K562 (cell line): ENCODE measurements around the gene ERBB4. TPM values are rescaled to one million over a fixed set of nuclear protein-coding genes. Genes with fewer than 3 reads are reported as not detected.

Experiments used
- ATAC-seq: fragments of 200-7000 bp; cut with Tn5 transposase; 3 replicates; pipeline ENCODE4 v1.9.1; 2020; ENCODE audit warnings: moderate library complexity
- BruUV-seq: library from RNA; stranded (reverse); fragments of 400-500 nt; replicated peaks from 2 replicates; lab custom pipeline; 2021; lab: Mats Ljungman, UMichigan
- CTCF ChIA-PET: fragments of 300-600 bp; formaldehyde crosslinking; extraction: SDS; loops from one replicate; lab custom pipeline; 2021; ENCODE audit warnings: low intra/inter-chr PET ratio; lab: Yijun Ruan, JAX
- POLR2A ChIA-PET: fragments of 300-600, 350-650 bp; sonication (Branson Sonifier 250); formaldehyde crosslinking; extraction: SDS; loops from one replicate; lab custom pipeline; 2021; ENCODE audit warnings: antibody characterized with exemption, inconsistent platforms; lab: Yijun Ruan, JAX
- DNase-seq, 4 experiments: peaks; one replicate each; pipeline versions ENCODE4 v3.0.0 to v3.0.0-alpha.2; 2011 to 2018; ENCODE audit warnings: low spot score in 3 of 4, mixed read lengths in 3 of 4; ENCODE audit errors: extremely low read depth in 1 of 4
- FAIRE-seq: peaks from 2 replicates; lab custom pipeline; 2011; peaks lifted over from hg19 to GRCh38; lab: Jason Lieb, UNC
- H2AFZ ChIP-seq: 2 replicates; pipeline ENCODE4 v1.6.0; 2011; ENCODE audit warnings: low read depth, low read length, control low read depth, inconsistent platforms
- H3K27ac ChIP-seq: fragments of 200-600 bp; 3 replicates; pipeline ENCODE4 v1.8.0; 2011; ENCODE audit warnings: low read depth, mild to moderate bottlenecking, control low read depth, inconsistent platforms, low read length, moderate library complexity, mixed read lengths; ENCODE audit errors: extremely low read depth
- H3K27me3 ChIP-seq, 2 experiments: fragments of 300-600 bp in 1 of 2; 2 replicates in 1 of 2; 3 replicates in 1 of 2; pipeline versions ENCODE4 v1.6.0 to v1.8.0; 2011; ENCODE audit warnings: inconsistent platforms in 2 of 2, low read length in 2 of 2, mild to moderate bottlenecking in 1 of 2, mixed read lengths in 1 of 2, moderate library complexity in 1 of 2; ENCODE audit not compliant: control insufficient read depth in 2 of 2, insufficient read depth in 2 of 2
- H3K36me3 ChIP-seq: fragments of 300-600 bp; 3 replicates; pipeline ENCODE4 v1.8.0; 2011; ENCODE audit warnings: mild to moderate bottlenecking, low read length, inconsistent platforms; ENCODE audit not compliant: control insufficient read depth, insufficient read depth
- H3K4me1 ChIP-seq, 2 experiments: fragments of 200-600 bp in 1 of 2; replicated peaks in 1 of 2; 2 replicates in 1 of 2; 3 replicates in 1 of 2; pipeline versions ENCODE4 v1.5.1 to v1.8.0; 2011; ENCODE audit warnings: inconsistent platforms in 2 of 2, low read length in 2 of 2, mild to moderate bottlenecking in 1 of 2, mixed read lengths in 1 of 2, moderate library complexity in 1 of 2; ENCODE audit not compliant: control insufficient read depth in 2 of 2, insufficient read depth in 2 of 2
- H3K4me2 ChIP-seq: 2 replicates; pipeline ENCODE4 v1.6.1; 2011; ENCODE audit warnings: low read length, control low read depth, inconsistent platforms, mixed read lengths; ENCODE audit not compliant: insufficient read depth
- H3K4me3 ChIP-seq: fragments of 200-600 bp; sonication (generic), shearing (Covaris generic); 2 replicates; pipeline ENCODE4 v1.5.1; 2016; ENCODE audit warnings: control low read depth, inconsistent platforms
- H3K79me2 ChIP-seq: fragments of 200-600 bp; 3 replicates; pipeline ENCODE4 v1.8.0; 2011; ENCODE audit warnings: low read length, inconsistent platforms; ENCODE audit not compliant: control insufficient read depth, insufficient read depth
- H3K9ac ChIP-seq, 2 experiments: 2 replicates each; pipeline versions ENCODE4 v1.6.0 to v1.6.1; 2011; ENCODE audit warnings: low read depth in 2 of 2, low read length in 2 of 2, control low read depth in 1 of 2, inconsistent platforms in 1 of 2, mild to moderate bottlenecking in 1 of 2, mixed read lengths in 1 of 2; ENCODE audit not compliant: insufficient read depth in 1 of 2
- H3K9me1 ChIP-seq: one replicate; pipeline ENCODE4 v1.6.0; 2011; ENCODE audit warnings: inconsistent platforms, mild to moderate bottlenecking, low read length, moderate library complexity; ENCODE audit not compliant: control insufficient read depth, insufficient read depth
- H3K9me3 ChIP-seq: replicated peaks from 2 replicates; pipeline ENCODE4 v1.5.1; 2011; ENCODE audit warnings: low read depth, low read length, inconsistent platforms; ENCODE audit not compliant: control insufficient read depth, insufficient read depth
- H4K20me1 ChIP-seq: replicated peaks from 2 replicates; pipeline ENCODE4 v1.6.1; 2011; ENCODE audit warnings: low read length, inconsistent platforms, mixed read lengths; ENCODE audit not compliant: control insufficient read depth, insufficient read depth
- FOXJ2 ChIP-seq: fragments of 200-800 bp; sonication (Bioruptor generic); IDR thresholded peaks from 2 replicates; pipeline ENCODE4 v1.6.1; 2016; ENCODE audit warnings: missing genetic modification characterization, missing compliant biosample characterization
- GABPB2 ChIP-seq: fragments of 250-450 bp; sonication (Bioruptor Pico); conservative IDR thresholded peaks from 2 replicates; pipeline ENCODE4 v1.5.1; 2021; ENCODE audit warnings: mild to moderate bottlenecking
- JUNB ChIP-seq: fragments of 450-650 bp; formaldehyde crosslinking; conservative IDR thresholded peaks from 2 replicates; pipeline ENCODE4 v1.4.0; 2020; ENCODE audit warnings: mild to moderate bottlenecking
- NFIX ChIP-seq: fragments of 250-450 bp; sonication (Bioruptor Pico); IDR thresholded peaks from 2 replicates; pipeline ENCODE4 v1.4.0; 2020; ENCODE audit warnings: low read depth, mild to moderate bottlenecking, moderate library complexity
- OTX1 ChIP-seq: fragments of 450-650 bp; formaldehyde crosslinking; IDR thresholded peaks from 2 replicates; pipeline ENCODE4 v1.4.0; 2022; ENCODE audit warnings: mild to moderate bottlenecking
- PPARD ChIP-seq: fragments of 250-450 bp; sonication (Bioruptor Pico); IDR thresholded peaks from 2 replicates; pipeline ENCODE4 v1.8.0; 2022; ENCODE audit warnings: inconsistent platforms, mild to moderate bottlenecking, moderate library complexity
- ZNF707 ChIP-seq: fragments of 250-450 bp; sonication (Bioruptor Pico); conservative IDR thresholded peaks from 2 replicates; pipeline ENCODE4 v1.8.0; 2022; ENCODE audit warnings: inconsistent platforms, mild to moderate bottlenecking, moderate library complexity
- ZNF766 ChIP-seq: fragments of 200-800 bp; sonication (Bioruptor generic); conservative IDR thresholded peaks from 2 replicates; pipeline ENCODE4 v1.6.1; 2016; ENCODE audit warnings: missing genetic modification characterization, missing compliant biosample characterization
- WGBS: fragments of 100-300 bp; shearing (Covaris generic); methylation state at CpG from one replicate; pipeline ENCODE4 v1.1.6; 2016; ENCODE audit warnings: low coverage, mixed read lengths; ENCODE audit not compliant: insufficient coverage; ENCODE audit errors: missing lambda C conversion rate; 5-methylcytosine and 5-hydroxymethylcytosine counted together
- in situ Hi-C: fragments of 300-500 bp; cut with MboI; formaldehyde crosslinking; loops from 4 replicates; pipeline ENCODE4 v1.15.0; 2018; ENCODE audit warnings: inconsistent platforms, mixed read lengths
- intact Hi-C: fragments of 100-400 bp; cut with micrococcal nuclease; formaldehyde crosslinking; loops from 2 replicates; pipeline ENCODE4 v1.14.2; 2022
- polyA plus RNA-seq, 8 experiments: library from polyadenylated mRNA; depleted of rRNA in 4 of 8; stranded (reverse) in 5 of 8; unstranded in 3 of 8; fragments of >200 nt; fragmentation: Nextera tagmentation in 2 of 8; fragmentation: Illumina TruSeq in 1 of 8; extraction: Ambion mirVana in 2 of 8; extraction: Trizol in 1 of 8; gene quantifications; 2 replicates each; pipeline versions ENCODE4 v1.2.1 to v1.2.3, GENCODE V29; 2011 to 2014; ENCODE audit warnings: inconsistent platforms in 1 of 8, missing spikeins in 1 of 8
- total RNA-seq, 7 experiments: library from RNA; depleted of rRNA in 6 of 7; stranded (reverse); fragments of >200 nt in 6 of 7; fragmentation: Illumina TruSeq in 2 of 7; extraction: Trizol in 2 of 7; gene quantifications; 2 replicates each; pipeline versions ENCODE4 v1.2.1 to v1.2.3, GENCODE V29; 2011 to 2021; ENCODE audit warnings: low replicate concordance in 1 of 7
- TF ChIP-seq, protein P1 (sequence below): fragments of 250-450 bp; sonication (Bioruptor Pico); IDR thresholded peaks from 2 replicates; pipeline ENCODE4 v1.5.0; 2020; ENCODE audit warnings: mild to moderate bottlenecking
- TF ChIP-seq, protein P2 (sequence below): sonication (generic); formaldehyde crosslinking; IDR thresholded peaks from 2 replicates; pipeline ENCODE4 v1.9.0; 2022; ENCODE audit warnings: mild to moderate bottlenecking, missing genetic modification reagents

The ERBB4 gene
- total and polyA plus RNA-seq, 9 of the 15 experiments (the other 6 are each of a cell fraction or from before 2014, with no cell fraction given), result not detected

DNA sequence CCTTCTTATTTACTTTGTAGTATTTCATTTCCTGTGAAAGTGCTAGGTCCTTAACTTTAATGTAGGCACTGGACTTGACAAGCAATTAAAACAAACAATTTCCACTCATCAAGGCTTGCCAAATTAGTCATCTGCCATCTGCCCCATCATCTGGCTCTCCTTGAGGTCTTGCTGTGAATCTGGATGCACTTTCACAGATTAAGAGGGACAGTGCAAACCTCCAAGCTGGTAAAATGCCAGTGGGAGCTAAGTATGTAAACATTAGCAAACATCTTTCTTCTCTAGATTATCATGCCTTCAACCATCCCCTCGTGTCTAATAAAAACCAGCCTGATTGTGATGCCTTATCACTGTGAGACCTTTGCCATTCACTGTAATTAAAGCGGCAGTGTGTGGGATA lies 402.9 kb downstream of the ERBB4 start:
- Histone ChIP-seq H3K4me3 (no peak overlapping the region), H3K36me3 (no peaks in the 10 kb centered on the region), H3K4me1 (no peaks in the 10 kb centered on the region), H3K27ac (no peak overlapping the region), H3K79me2 (no peaks in the 10 kb centered on the region), H3K9ac (no peak overlapping the region), H3K9me1 (no peaks in the 10 kb centered on the region), H4K20me1 (no peaks in the 10 kb centered on the region), H2AFZ (no peak overlapping the region), H3K9me3 (no peaks in the 10 kb centered on the region), H3K27me3 (no peaks in the 10 kb centered on the region), H3K4me2 (no peak overlapping the region)
- FAIRE-seq (no peak), ATAC-seq (no peak), DNase-seq (no peak)
- in situ Hi-C loops, result no loop called here
- CTCF ChIA-PET, result no interaction called here
- intact Hi-C loops, result no loop called here
- POLR2A ChIA-PET, result no interaction called here
- TF ChIP-seq OTX1 (CRISPR knock-in tag) (no peak), ZNF766 (CRISPR knock-in tag) (no peak), JUNB (CRISPR knock-in tag) (no peak), NFIX (CRISPR knock-in tag) (no peak)
- TF ChIP-seq, protein P1, sequence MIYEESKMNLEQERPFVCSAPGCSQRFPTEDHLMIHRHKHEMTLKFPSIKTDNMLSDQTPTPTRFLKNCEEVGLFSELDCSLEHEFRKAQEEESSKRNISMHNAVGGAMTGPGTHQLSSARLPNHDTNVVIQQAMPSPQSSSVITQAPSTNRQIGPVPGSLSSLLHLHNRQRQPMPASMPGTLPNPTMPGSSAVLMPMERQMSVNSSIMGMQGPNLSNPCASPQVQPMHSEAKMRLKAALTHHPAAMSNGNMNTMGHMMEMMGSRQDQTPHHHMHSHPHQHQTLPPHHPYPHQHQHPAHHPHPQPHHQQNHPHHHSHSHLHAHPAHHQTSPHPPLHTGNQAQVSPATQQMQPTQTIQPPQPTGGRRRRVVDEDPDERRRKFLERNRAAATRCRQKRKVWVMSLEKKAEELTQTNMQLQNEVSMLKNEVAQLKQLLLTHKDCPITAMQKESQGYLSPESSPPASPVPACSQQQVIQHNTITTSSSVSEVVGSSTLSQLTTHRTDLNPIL, result no peak
- no TSS peak for BruUV-seq
- 0% methylated on average over 2 of the region's 2 CpGs for WGBS

DNA sequence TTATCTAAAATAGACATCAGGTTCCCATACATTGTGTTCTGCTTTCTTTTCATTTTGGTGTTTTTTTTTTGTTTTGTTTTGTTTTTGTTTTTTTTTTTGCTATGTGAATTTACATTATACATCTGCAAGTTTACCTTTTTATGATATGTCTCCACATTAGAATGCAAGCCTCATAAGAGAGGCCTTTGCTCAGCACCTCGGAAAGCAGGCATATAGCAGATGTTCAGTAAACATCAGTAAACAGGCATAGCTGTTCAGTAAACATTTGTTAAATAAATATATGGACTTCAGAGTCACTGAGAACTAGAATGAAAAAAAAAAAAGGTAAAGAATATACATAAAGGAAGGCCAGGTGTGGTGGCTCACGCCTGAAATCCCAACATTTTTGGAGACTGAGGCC lies 405.3 kb downstream of the ERBB4 start:
- no peaks in the 10 kb centered on the region for H3K9me1 ChIP-seq
- CTCF ChIA-PET, result no interaction called here
- DNase-seq (no peak), ATAC-seq (no peak), FAIRE-seq (no peak)
- H3K27me3 ChIP-seq, result no peaks in the 10 kb centered on the region
- H3K4me2 ChIP-seq, result no peak overlapping the region
- H3K27ac ChIP-seq, result no peak overlapping the region
- POLR2A ChIA-PET, result no interaction called here
- H3K79me2 ChIP-seq, result no peaks in the 10 kb centered on the region
- H3K9ac ChIP-seq, result no peak overlapping the region
- in situ Hi-C loops (no loop called here), intact Hi-C loops (no loop called here)
- H3K9me3 ChIP-seq, result no peaks in the 10 kb centered on the region
- WGBS, result 0% methylated on average over 1 of the region's 2 CpGs
- H2AFZ ChIP-seq, result no peak overlapping the region
- TF ChIP-seq GABPB2 (CRISPR knock-in tag), result no peak
- TF ChIP-seq FOXJ2 (tag), result no peak
- no peak for TF ChIP-seq PPARD (CRISPR knock-in tag)
- no peak for TF ChIP-seq ZNF707 (CRISPR knock-in tag)
- TF ChIP-seq, protein P2, sequence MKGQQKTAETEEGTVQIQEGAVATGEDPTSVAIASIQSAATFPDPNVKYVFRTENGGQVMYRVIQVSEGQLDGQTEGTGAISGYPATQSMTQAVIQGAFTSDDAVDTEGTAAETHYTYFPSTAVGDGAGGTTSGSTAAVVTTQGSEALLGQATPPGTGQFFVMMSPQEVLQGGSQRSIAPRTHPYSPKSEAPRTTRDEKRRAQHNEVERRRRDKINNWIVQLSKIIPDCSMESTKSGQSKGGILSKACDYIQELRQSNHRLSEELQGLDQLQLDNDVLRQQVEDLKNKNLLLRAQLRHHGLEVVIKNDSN (CRISPR knock-in tag), result no peak
- no TSS peak for BruUV-seq
- H4K20me1 ChIP-seq, result no peaks in the 10 kb centered on the region
- no peak overlapping the region for H3K4me3 ChIP-seq
- H3K4me1 ChIP-seq, result no peaks in the 10 kb centered on the region
- no peaks in the 10 kb centered on the region for H3K36me3 ChIP-seq
